Hematopoietic multipotent progenitor cell treated with erythropoietin and hydrocortisone succinate and interleukin-3 and kit ligand, for 17 days (in vitro differentiated cells): ENCODE results near the gene FANCI.

ENCODE experiments used
- DNase-seq: peaks from one replicate; pipeline ENCODE4 v3.0.0-alpha.2; 2015; ENCODE audit warnings: low spot score

Gene FANCI

GRCh38 chr15:89361451-89362202, 117.8 kb downstream of the FANCI start:
- no peak for DNase-seq

GRCh38 chr15:89362203-89363101, 118.7 kb downstream of the FANCI start:
- no peak for DNase-seq

- DNase-seq: no peak
Measured at GRCh38 chr15:89363133-89363532, 119.4 kb downstream of the FANCI start.

GRCh38 chr15:89363770-89364169, 120.0 kb downstream of the FANCI start:
- no peak for DNase-seq

GRCh38 chr15:89364341-89364740, 120.6 kb downstream of the FANCI start:
- no peak for DNase-seq

GRCh38 chr15:89364741-89365450, 121.1 kb downstream of the FANCI start:
- no peak for DNase-seq

- no peak for DNase-seq
Measured at GRCh38 chr15:89365462-89366065, 121.8 kb downstream of the FANCI start.
